Measurements from ENCODE around the gene FHOD1.

DNA sequence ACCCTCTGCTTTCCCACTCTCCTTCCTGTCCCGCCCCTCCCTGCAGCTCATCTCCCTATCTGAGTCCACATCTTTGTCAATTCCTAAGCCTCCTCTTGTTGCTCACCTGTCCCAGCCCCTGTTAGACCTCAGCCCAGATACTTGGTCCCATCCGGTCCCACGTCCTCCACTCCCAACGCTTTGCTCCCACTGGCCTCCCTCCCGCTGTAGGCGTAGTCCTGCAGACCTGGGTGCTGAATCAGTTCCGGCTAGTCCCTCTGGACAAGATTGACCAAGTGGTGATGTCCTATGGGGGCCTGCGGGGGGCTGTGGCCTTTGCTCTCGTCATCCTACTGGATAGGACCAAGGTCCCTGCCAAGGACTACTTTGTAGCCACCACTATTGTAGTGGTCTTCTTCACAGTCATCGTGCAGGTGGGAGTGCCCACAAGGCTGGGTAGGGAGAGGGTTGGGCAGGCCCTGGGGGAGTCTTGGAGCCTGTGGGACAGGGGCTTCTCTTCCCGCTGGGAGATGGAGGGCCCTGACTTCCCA is 9.5 kb upstream of the FHOD1 start:
- no peak for TF ChIP-seq SMC3 (IDR thresholded peaks at IDR 0.05; ENCODE audit: low read depth, low read length)
- TF ChIP-seq TCF12 (IDR thresholded peaks at IDR 0.05), result no peak
- TF ChIP-seq, protein P1, sequence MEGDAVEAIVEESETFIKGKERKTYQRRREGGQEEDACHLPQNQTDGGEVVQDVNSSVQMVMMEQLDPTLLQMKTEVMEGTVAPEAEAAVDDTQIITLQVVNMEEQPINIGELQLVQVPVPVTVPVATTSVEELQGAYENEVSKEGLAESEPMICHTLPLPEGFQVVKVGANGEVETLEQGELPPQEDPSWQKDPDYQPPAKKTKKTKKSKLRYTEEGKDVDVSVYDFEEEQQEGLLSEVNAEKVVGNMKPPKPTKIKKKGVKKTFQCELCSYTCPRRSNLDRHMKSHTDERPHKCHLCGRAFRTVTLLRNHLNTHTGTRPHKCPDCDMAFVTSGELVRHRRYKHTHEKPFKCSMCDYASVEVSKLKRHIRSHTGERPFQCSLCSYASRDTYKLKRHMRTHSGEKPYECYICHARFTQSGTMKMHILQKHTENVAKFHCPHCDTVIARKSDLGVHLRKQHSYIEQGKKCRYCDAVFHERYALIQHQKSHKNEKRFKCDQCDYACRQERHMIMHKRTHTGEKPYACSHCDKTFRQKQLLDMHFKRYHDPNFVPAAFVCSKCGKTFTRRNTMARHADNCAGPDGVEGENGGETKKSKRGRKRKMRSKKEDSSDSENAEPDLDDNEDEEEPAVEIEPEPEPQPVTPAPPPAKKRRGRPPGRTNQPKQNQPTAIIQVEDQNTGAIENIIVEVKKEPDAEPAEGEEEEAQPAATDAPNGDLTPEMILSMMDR (IDR thresholded peaks at IDR 0.05), result no peak
